Activated gamma-delta T cell treated with Interleukin-2 at 50 U/mL for 16 hours (primary cell): ENCODE data around the gene SLC36A2.
"Not testable (repeated sequence)": the region's sequence is repeated elsewhere in the genome, so short reads cannot be mapped to it uniquely, and the experiment has no call there.

Experiments used
- DNase-seq: peaks from one replicate; pipeline ENCODE4 v3.0.0-alpha.2; 2020

Gene SLC36A2

DNA sequence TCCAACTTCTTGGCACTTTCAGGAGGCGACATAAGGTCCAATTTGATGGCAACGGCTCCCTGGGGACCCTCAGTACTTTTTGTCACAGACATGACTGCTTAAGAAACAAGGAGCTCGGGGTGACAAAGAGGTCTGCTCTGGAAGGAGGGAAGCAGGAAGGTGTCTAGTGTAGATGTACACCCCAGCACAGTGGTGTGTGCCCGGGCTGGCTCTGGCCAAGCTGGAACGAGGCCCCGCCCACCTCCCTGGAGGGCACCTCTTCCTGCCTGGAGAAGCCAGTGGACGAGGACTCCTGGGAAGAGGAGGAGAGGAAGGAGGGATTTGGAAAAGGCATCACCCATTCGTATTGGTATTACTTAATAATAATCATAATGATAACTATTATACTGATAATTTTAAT lies at the start of gene SLC36A2:
Gene SLC36A2 (minus strand): TSS at position 191 of the 400 bp plus-strand sequence. CDS start 99 bp downstream, at position 92.
- no peak for DNase-seq

DNA sequence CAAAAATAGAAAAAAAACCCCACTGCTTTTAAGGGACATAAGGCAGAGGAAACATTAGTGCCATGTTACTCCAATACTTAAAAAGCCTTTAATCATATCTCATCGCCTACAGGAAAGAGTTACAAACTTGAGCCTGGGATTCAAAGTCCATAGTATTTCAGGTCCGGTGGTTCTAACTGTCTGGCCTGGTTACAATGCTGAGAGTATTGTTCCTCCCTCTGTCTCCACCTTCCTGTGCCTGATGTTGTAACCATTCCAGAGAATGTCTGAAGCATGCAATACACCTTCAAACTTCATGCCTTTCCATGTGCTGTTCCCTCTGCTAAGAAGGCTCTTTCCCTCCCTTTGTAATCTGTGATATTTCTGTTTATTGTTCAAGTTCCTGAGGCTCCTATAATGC lies 41.6 kb upstream of the SLC36A2 start:
- no peak for DNase-seq

GRCh38 chr5:151384106-151384505 lies 36.7 kb upstream of the SLC36A2 start:
- DNase-seq = no peak

GRCh38 chr5:151383011-151383410 lies 35.7 kb upstream of the SLC36A2 start:
- no peak for DNase-seq

DNA sequence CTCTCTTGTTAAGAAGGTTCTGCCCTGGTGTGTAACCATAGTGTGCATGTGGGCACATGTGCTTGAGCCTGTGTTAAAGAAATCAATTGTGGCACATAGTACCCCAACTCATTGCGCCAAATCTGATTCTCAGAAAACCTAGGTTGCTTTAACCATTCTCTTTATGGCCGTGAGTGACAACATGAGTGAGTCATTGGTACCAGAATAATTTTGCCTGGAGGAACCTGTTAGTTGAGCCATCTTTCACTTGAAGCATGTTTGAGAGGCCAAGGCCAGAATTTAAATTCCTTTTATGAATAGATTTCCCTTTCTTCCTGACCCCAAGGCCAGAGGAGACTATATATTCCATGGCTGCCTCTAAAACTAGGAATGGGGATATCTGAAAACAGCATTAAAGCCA lies 35.2 kb upstream of the SLC36A2 start:
- no peak for DNase-seq

GRCh38 chr5:151381899-151382298 lies 34.5 kb upstream of the SLC36A2 start:
- DNase-seq = no peak

- no peak for DNase-seq
Measured at GRCh38 chr5:151378616-151379015, 31.3 kb upstream of the SLC36A2 start.

GRCh38 chr5:151374539-151374938 lies 27.2 kb upstream of the SLC36A2 start:
- DNase-seq = no peak

- DNase-seq = not testable (repeated sequence)
Measured at GRCh38 chr5:151367038-151367437, 19.7 kb upstream of the SLC36A2 start.

GRCh38 chr5:151363673-151364072 lies 16.3 kb upstream of the SLC36A2 start:
- no peak for DNase-seq

- DNase-seq = no peak
Measured at GRCh38 chr5:151362970-151363369, 15.6 kb upstream of the SLC36A2 start.

DNA sequence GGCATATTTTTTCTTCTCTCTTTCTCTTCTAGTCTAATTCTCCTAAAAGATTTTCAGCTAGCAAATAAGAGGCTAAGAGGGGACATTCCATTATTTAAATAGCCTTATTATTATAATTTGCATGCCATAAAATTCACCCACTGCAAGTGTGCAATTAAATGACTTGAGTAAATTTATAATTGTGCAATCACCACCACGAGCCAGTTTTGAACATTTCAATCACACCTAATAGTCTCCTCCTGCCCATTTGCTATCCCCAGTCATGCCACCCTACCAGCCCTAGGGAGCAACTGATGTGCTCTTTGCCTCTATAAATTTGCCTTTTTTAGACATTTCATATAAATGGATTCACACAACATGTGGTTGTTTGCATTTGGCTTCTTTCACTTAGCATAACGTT lies 12.0 kb upstream of the SLC36A2 start:
- DNase-seq = no peak

- DNase-seq = no peak
Measured at GRCh38 chr5:151357792-151358191, 10.4 kb upstream of the SLC36A2 start.

- DNase-seq = no peak
Measured at GRCh38 chr5:151357097-151357496, 9.7 kb upstream of the SLC36A2 start.

DNA sequence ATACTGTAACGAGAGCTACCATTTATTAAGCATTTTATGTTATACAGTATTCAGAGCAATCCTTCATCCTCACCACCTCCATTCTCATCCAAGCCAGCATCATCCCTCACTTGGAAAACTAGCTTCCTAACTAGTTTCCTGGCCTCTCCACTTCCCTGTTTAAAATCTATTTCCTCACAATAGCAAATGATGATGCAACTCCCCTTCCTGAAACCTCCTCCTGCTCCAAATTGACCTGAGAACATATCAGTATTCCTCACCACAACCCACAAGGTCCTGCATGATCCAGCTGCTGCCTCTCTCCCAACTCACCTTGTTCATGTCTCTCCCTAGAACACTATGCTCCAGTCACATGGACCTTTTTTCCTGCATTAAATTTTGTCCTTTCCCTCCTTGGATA lies 4.3 kb upstream of the SLC36A2 start:
- DNase-seq = no peak

DNA sequence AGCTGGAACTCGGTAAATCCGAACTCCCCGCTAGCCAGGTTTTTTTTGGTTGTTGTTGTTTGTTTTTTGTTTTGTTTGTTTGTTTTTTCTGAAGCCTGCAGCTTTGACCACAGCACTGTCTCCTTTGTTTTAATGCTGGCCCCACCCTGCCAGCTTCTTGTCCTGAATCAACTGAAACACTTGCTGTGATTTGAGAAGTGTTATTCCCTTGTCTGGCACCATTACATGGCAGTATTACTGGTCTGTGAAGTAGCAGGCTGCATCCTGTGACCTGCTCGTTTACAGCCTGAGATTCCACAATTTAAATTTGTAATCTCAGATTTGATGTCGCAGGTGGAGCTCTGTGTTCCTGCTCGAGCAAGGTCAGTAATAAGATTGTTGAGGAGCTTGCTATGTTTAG lies 1.4 kb upstream of the SLC36A2 start:
- DNase-seq = no peak

- no peak for DNase-seq
Measured at GRCh38 chr5:151345808-151346478, 1.4 kb downstream of the SLC36A2 start.

DNA sequence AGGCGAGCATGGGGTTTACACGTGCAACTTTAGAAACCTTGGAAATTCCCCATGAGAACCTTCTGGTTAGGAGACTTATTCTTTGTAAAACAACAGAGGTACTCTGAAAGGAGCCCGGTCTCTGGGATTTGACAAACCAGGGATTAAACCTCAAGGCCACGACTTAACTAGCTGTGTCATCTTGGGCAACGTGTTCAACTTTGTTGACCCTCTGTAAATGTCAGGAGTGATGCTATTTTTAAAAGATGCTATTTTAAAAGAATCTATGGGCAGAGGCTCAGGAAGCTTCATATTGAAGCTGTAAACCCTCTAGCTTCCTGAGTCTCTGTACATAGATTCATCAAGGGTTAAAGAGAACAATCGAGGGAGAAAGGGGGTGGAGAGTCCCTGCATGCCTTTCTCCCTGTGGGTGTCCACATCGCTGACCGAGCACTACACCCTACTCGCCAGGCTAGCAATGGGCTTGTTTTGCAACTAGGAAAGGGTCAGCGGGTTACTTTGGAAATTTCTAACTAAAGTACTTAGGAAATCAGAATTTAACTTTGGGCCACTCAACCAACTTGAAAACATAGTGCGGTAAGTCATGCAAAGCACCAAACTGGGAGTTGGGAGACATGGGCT lies 2.1 kb downstream of the SLC36A2 start:
- no peak for DNase-seq

DNA sequence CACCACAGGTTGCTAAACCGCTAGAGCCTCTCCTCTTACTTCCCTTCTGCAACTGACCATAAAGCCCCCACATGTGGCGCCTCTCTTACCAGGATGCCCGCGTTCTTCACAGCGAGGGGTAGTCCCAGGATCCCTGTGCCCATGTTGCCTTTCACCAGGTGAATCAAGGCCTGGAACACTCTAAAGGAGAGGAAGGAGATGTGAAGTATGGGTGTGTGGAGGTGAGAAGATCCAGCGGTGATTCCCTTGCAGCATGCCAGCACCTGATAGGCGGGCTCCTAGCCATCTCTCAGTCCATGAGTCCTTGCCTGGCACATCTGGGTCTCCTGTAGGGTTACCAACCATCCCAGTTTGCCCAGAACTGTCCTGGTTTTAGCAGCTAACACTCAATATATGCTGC lies 3.3 kb downstream of the SLC36A2 start:
- DNase-seq = no peak

DNA sequence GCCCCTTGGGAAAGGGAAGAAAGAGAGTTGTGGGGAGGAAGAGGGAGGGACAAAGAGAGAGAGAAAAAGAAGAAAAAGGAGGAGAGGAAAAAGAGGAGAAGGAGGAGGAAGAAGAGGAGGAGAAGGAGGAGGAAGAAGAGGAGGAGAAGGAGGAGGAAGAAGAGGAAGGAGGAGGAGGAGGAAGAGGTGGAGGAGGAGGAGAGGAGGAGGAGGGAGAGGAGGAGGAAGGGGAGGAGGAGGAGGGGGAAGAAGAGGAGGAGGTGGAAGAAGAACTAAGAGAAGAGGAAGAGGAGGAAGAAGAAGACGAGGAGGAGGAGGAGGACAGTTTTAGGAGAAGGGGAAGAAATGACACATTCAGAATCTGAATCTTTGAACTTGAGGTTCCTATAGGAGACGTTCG lies 7.4 kb downstream of the SLC36A2 start:
- DNase-seq = no peak

DNA sequence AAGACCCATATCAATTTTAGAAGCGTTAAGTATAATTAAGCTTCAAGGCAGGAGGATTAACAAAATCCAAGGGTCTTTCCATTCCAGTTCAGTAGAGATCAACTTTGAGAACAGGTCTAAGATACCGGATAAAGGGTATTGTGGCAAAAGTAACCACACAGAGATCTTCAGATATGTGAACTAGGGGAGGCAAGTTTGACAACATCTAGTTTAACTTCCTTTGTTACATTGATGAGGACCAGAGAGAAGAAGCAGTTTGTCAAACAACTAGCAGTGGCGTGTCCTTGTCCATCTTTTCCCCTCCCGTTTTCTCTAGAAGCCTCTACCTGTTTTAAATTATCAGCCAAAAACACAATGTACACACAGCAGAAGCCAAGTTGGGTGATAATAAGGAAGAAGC lies 8.6 kb downstream of the SLC36A2 start:
- no peak for DNase-seq

DNA sequence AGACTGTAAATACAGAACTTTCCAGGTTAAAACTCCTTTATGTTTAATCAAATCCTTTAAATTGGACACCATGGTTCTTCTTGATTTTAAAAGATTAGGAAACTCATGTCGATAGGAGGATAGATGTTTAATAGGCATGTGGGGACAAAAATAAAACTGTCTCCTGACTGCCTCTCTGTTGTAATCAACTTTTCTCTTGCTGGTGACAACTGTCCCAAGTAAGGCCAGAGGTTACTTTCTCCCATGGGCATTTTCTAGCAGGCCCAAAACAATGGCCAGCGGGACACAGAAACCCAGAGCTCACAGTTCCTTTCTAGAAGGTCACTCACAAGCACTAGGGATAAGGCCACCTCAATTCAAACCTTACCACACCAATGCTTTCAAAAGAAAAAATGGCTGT lies 14.5 kb downstream of the SLC36A2 start:
- no peak for DNase-seq

DNA sequence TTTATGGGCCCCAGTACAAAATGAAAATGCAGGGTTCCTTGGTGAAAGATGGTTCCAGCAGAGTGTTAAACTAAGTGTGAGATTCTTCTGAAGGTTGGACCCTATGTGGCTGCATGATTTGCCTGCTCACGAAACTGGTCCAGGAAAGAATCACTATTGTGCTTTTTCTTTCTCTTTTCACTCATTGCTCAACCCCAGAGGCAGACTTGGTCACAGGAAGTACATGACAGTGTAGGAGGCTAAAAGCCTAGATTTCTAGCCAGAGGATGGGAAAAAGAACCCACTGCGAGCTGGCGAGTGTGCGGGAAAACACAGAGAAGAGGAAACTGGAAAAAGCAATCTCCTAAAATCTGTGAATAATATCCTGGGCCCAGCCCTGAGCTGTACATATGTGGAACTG lies 18.6 kb downstream of the SLC36A2 start:
- DNase-seq = no peak

GRCh38 chr5:151327585-151327984 lies 19.8 kb downstream of the SLC36A2 start:
- DNase-seq = no peak

GRCh38 chr5:151326266-151326665 lies 21.1 kb downstream of the SLC36A2 start:
- DNase-seq = no peak
